HG02870 (cell line): ENCODE results near the gene SNCAIP.

Source experiments
- ATAC-seq: cut with Tn5 transposase; IDR thresholded peaks from one replicate; pipeline ENCODE4 v1.9.1; 2021; ENCODE audit warnings: mild to moderate bottlenecking, moderate library complexity; ENCODE audit not compliant: unreplicated experiment

Gene SNCAIP

DNA sequence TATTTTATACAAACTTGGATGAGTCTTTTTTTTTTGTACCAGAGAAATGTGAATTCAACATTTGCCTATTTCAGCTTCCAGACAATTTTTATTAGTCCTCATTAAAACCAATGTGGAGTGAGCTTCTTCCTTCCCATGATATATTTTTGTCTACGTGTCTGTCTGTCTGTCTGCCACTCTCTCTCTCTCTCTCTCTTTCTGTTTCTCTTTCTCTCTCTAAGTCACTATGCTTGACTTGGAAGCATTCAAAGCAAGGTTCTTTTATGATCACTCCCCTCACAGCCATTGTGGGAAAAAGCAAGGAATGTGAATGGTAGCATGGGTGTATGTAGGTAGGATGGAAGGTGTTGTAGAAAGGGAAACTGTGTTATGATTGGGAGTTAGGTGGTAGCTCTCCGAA, 80.2 kb downstream of the SNCAIP start:
- no peak for ATAC-seq

DNA sequence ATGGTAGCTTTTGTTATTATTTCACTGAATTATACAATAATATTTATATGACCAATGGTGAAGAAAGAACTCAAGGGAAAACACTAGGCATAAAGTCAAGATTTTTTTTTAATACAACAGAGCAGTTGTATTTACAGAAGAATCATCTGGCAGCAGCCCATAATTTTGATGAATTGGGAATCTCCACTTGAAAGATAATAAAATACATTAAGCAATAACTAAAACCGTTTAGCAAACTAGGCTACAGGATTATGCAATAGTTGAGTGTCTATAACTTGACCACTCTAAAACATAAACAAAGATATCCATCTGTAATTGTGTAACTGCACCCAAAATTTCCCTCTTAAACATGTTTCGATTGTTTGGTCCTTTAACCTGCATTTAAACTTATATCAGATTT, 80.8 kb downstream of the SNCAIP start:
- ATAC-seq = no peak

DNA sequence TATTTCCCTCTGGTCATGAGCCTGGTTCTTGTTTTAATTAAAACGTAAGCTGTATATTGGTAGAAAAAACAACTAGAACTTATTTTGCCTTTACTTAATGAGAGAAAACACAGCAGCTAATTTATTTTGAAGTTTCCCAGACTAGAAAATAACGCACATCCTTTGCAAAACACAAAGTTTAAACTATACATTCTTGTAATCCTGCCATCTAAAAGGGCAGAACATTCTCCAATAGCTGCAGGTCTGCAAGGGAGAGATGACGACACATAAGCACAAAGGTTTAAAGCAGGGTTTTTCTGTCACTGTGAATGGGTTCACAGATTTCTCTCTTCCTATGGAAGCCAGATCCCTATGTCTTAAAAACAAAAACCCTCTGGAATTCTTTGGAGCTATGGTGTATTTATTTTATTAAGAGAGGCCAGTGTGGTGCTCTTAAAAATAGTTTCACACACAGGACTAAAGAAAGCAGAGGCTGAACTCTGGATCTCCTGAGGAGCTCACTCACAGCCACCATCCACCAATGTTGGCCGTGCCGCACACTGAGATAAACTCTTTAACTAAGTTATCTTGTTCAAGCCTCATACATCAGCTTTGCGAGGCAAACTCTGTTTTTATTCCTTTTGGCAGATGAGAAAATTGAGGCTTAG, 82.4 kb downstream of the SNCAIP start:
- ATAC-seq = no peak

DNA sequence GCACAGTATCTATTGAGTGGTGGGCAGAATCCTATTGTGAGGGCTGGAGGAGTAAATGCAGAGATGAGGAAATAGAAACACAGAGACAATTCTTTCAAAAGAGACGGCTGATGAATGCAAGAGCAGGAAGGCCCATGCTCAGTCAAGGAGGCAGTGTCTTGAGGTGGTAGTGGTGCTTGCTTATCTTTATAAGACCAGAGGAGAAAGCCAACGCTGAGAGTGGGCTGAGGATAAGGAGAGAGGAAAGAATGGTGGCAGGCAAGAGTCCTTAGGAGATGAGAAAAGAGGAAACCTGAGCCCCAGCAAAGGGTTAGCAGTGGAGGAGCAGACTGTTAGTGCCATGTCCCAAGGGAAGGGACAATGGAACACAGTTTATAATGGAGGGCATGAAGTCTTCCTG, 86.0 kb downstream of the SNCAIP start:
- no peak for ATAC-seq

DNA sequence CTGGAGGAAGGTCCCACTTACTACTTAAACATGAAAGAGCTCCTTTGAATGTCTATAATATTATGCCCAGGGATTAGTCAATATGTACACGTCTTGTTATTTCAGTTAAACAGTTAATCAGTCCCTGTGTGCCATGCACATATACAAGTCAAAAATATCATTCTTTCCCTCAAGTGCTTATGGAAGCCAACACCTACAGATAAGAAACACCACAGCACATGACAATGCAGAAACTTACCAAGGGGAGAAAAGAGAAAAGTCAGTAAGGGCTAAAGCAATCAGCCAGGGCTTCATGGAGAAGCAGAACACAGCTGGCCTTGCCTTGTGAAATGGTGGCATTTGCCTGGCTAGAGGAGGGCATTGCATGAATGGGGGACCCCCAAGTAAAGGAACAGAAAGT, 88.3 kb downstream of the SNCAIP start:
- ATAC-seq = no peak

DNA sequence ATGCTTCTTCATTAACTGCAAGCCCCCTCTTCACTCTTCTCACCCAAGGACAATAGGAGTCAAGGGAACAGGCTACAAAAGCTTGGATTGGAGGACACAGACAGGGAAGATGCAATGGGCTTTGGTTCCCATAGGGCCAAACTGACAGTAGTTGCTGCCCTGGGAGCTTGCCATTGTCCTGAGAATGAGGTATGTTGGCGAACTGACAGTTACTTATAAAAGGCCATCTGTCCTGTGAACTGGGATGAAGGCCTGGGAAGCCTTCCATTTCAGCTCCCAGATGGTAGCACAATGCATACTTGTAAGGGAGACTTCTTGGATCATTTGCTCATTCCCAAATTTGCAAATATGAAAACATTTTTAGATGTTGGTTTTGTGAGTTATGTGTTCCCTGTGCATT, 88.9 kb downstream of the SNCAIP start:
- ATAC-seq = no peak

DNA sequence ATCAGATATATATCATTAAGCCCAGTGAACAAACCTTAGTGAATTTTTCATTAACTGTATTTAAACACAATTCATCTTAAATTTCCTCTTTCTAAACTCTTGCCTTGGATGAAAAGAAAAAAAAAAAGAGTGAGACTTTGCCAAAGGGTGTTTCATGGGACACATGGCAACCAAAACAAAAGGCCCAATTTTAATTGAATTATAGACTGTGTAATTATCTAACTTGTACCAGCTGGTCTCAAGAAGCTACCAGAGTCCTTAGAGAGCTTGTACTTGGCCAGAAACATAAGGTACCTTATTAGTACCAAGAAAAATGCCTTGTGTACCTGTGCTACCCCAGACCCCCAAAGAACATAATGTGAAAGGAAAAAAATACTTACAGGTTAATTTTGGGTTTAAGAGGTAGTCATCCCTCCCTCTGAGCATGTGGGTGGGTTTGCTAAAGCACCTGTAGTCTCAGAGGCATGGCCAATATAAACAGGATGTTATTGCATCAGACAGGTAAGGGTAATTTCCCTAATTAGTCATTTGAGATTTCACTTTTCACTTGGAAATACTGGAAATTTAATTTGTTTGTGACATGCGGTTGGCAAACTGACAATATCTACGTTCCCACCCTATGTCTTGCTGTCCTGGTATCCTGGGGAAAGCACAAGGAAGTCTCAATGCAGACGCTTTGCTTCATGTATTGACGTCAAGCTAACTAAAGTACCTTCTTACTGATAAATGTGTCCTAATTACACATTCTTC, 90.1 kb downstream of the SNCAIP start:
- no peak for ATAC-seq

DNA sequence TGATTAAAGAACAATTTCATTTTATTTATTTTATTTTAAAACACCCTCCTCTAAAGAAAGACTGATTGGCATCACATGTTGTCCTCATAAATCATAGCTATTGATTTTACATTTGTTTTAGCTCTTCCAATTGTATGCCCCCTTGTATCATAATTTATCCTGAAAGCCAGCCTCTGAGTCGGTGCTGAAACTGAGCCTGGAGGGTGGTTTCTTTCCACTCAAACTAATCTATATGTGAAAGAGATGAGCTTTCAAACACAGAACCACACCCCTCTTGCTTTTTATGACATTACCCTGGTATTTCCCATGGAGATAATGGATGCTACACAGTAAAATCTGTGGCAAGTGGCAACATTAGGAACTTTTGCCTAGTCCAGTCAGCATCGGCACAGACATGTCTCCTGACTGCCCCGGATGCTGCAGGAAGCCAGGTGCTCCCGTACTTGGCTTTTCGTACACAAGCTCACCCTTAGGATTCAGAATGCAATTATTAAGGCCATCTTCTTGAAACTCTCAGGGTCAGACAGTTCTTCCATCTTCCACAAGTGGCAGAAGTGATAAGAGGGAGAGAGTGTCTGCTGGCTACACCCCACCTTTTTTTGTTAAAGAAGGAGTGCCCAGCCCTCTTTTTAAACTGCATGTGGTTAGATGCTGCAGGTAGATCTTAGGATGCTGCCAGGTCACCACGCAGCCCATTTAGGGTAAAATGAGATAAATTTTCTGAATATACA, 91.1 kb downstream of the SNCAIP start:
- no peak for ATAC-seq

DNA sequence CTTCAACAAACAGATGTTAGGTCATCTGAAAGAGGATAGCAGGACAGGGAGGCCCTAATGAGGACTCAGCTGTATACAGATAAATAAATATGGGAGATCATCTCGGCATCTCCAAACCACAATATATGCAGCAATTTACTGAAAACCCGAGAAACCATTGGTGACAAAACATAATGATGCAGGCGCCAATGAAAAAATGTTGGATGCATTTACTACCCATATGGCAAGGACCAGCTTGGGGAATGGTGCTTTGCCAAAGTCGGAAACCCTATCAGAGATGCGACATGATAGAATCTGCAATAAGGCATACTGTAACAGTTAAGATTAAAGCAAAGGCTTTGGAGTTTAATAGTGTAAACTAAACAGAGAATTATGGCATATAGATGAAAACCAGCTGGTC, 92.0 kb downstream of the SNCAIP start:
- no peak for ATAC-seq

DNA sequence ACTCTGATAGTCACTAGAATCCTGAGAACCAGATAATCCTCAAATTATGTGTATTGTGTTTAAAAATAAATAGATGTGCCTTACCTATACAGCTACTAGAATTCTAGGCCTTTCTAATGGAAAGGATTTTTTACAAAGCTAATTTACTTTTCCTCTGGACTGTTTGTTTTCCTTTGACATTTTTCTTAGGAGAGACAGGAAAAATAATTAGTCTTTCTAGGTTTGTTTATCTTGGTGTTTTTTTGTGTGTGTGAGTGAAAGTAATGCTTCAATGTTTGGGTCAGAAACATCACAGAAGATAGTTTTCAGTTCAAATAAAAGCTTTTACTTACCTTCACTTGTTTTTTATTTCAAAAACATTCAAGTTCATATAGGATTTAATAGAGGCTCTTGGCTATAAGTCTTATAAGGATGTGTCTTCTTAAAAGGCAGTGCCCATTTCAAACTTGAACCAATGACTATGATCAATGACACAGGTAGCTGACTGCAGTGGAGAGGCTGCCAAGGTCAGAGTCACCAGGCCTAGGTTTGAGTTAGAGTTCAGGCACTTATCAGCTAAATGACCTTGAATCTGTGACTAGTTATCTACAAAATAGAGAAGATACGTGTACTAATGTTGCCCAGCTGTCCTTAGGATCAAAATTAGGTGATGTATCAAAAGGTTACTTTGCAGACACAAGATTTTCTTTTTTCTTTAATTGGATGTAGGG, 92.8 kb downstream of the SNCAIP start:
- no peak for ATAC-seq

DNA sequence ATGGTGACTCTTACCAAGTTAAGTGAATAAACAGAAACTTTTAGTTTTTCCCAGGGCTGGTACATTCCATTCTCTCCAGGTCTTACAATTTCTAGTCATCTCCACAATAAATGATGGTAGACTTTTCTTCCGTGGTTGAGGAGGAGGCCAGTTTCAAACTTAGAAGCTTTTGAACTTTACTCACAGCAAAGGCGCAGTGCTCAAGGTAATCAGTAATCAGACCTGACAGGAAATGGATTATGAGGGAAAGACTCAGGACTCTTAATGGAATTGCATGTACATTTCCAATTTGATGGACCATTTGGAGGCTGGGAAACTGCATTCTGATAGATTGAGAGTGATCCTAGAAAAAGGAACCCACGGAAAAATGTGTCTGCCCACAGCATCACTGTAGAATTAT, 93.7 kb downstream of the SNCAIP start:
- ATAC-seq = no peak

DNA sequence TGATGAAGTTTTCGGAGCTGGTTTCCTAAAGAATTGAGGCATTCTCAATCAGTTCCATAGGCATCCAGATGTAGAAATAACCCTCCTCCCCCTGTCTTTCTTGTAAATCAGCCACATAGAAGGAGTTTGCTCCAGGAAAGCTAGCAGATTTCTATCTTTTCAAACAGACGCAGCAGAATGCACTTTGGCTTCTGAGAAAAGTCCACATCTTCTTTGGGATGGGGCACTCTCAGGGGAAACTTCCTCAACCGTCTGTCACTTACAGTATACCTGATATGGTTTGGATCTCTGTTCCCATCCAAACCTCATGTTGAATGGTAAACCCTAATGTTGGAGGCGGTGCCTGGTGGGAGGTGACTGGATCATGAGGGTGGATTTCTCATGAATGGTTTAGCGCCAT, 94.1 kb downstream of the SNCAIP start:
- ATAC-seq = no peak

DNA sequence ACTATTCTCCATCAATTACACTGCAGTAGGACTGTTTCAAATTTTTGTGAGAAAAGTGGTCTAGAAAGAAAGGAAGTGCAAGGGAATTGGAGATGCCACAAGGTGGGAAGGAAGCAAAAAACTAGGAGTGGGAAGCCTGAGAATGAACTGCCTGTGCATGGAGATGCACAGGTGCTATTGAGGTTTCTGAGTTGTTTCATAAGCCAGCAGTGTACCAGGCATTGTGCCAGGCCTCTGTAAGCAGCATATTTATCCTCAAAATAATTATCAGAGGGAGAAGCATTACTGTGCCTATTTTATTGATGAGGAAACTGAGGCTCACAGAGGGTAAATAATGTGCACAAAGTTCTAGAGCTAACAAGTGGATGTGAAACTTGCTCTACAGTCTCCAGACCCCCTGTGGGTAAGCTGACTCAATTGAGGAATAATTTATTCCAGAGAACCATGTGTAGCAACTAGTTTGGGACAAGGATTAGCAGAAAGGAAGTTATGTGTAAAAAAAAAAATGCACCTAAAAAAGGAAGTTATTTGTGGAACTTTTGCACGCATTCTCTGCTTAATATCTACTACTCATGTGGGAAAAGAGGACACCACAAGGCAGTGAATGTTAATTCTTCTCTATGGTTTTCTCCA, 96.7 kb downstream of the SNCAIP start:
- no peak for ATAC-seq

DNA sequence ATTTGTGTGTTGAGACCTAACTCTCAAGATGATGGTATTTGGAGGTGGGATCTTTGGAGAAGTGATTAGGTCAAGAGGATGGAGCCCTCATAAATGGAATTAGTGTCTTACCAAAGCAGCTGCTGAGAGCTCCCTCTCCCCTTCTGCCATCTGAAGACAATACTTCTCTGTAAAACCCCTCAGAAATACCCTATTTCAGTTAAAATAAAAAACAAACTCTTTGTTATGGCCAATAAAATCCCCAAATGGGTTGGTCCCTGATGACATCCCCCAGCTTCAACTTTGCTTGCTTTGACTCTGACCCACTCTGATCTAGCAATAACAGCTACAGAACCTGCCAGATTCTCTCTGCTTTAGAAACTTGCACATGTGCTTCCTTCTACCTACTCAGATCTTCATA, 100.9 kb downstream of the SNCAIP start:
- peak; percentile 33 for ATAC-seq

DNA sequence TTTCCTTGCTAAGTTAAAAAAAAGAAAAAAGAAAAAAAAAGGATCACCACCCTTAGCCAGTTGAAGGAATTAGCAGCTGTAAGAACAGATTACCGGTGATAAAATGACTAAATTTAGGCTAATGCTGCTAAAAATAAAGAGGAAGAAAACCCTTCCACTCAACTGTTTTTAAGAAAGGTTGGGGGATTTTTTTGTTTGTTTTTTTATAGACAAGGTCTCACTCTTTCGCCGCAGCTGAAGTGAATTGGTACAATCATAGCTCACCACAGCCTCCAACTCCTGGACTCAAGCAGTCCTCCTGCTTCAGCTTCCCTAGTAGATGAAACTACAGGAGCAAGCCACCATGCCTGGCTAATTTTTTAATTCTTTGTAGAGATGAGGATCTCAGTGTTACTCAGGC, 101.7 kb downstream of the SNCAIP start:
- ATAC-seq = peak; percentile 42

DNA sequence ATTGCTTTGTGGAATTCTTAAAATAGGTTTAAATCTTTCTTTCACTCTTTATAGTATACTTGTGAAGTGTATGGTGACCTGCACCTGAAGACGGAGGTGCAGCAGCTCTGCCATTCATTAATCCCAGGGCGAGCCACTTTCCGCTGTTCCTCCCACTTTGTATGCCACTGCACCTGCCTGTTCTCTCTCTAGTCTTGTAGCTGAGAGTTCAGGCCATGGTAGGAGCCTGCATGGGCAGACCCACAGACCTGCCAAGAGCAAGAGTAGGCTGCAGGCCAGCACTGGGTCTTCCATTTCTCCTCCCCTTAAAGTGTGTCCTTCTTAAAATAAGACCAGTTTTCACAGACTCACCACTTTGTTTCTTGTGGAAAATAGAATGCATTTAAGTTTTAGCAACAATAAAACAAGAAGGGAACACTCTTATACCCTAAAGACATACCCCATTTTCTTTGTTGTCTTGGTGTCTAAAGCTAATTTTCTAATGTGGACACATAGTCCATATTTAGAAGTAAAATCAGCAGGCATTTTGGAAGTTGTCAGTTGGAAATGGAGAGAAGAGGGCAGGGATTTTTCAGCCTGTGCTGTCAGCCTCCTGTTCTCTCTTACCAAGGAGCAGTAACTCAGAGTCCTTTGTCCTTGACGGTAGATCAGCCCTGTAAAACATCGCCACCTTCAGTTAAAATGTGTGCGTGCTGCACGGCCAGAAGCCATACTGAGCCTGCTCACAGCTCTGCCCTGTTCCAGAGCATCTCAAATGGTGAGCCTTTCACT, 103.2 kb downstream of the SNCAIP start:
- ATAC-seq = peak; percentile 75

DNA sequence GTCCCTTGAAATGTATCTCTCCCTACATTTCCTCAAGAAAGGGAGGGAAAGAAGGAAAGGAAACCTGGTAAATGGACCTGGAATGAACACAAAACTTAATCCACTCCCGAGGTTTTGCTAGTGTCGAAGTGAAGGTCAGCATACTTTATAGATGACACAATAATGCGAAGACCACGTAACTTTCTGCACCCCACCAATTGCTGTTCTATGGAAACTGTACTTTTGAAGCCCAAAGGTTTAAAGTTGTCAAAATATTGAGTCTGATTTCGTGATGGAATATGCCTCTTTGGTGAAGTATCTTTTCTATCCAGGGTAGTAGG, 103.7 kb downstream of the SNCAIP start:
- no peak for ATAC-seq

DNA sequence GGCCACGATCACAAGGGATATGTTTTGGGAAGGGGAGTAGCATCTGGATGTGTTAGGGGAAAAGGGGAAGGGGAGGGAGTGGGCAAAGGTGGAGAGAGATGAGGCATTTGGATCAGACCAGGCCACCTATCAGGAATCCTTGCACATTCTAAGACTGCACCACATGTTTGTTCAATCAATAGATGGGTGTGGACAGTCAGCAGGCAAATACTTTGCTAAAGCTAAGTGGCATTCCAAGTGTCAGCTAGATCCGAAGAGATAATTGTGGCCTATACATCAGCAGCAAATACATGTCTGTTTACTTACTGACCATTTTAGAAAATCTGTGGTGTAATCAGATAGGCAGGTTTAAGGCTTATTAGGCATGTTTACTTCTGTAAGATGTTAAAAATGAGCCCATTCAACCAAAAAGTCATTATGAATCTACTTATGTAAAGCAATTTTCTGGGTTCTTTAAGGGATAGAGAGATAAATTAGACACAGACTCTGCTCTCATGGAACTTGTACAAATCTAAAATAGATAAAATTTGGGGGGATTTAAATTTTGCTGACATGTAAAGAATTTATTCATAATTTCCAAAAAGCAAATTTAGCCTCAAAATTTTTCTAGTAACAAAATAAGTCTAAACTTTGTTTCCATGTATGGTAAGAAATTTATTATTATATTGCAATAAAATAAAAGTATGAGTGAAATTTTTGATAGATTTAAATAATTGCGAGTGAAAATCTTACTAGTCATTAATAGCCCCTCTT, 107.3 kb downstream of the SNCAIP start:
- ATAC-seq = no peak

DNA sequence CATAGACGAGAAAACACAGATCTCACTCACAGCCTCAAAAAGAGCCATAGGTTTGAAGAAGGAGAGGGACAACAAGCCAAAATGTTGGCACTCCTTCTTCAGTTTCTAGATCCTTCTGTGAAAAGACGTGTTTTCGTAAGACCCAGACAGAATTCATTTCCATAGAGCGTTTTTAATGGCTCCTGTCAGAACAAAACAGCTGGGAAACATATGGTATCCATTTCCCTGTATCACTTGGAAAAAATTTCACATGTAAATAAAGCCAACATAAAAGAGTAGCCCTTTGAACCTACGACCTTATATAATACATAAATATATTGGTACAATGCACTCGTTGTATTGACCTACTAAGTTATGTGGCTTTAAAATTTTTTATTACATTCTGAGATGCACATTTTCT, 108.1 kb downstream of the SNCAIP start:
- ATAC-seq = no peak
